CD4-positive, alpha-beta T cell treated with Interleukin-17A for 1 hour (primary cell): Measurements from ENCODE around the gene NUP98.
"Not testable (repeated sequence)": the region's sequence is repeated elsewhere in the genome, so short reads cannot be mapped to it uniquely, and the experiment has no call there.

Source experiments
- DNase-seq: peaks from one replicate; pipeline ENCODE4 v3.0.0-alpha.2; 2020

The NUP98 gene

DNA sequence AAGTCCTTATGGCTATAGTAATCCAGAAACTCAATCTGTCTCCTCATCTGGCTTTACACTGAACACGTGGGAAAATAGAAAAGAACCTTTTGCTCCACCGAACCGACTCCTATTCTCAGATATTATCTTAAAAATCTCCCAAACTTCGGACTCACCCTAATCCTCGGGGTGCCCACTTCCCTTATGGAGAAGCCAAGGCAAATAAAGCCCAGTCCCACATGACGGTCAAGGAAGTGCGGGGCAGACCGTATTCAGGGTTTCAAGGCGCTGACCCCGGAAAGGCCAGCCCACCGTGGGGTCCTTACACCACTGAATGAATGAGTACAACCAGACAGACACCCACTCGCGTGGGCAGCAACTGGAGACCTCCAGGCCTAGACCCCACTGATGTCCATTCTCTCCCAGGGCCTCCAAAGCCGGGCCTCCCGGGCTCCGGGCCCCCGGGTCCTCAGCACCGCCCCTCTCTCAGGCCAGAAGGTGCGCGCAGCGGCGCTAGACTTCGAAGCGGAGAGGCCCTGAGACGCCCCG, 489 bp downstream of the NUP98 start:
- DNase-seq = peak; percentile 26

DNA sequence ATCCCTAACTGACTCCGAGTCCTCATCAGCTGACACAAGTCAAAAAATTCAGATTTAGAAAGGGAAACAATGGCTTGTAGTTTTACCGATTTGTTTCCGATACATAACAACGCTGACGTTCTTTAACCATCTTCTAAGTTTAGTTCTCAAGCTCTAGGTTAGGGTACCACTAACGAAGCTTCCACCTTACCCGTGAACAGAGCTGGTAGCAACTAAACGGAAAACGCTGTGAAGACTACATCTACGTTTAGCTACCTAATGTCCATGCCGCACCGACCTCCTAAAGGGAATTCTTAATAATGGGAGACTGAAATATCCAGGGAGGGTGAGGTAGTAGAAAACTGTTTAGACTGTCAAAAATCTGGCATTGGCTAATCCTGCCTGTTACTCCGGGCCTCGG, 1.0 kb downstream of the NUP98 start:
- DNase-seq = no peak

DNA sequence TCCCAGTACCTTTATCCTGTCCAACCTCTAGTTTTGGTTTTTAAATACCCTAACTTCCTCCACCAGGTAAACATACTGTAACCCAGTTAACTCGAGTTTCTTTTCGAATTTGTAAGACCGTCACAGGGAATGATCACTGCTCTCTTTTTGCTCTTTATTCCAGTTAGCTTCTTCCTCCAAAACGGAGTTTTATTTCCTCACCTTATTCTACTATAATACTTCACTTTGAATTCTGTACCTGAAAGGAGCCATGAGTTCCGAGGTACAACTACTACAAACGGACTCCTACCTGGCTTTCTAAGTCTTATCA, 1.4 kb downstream of the NUP98 start:
- no peak for DNase-seq

DNA sequence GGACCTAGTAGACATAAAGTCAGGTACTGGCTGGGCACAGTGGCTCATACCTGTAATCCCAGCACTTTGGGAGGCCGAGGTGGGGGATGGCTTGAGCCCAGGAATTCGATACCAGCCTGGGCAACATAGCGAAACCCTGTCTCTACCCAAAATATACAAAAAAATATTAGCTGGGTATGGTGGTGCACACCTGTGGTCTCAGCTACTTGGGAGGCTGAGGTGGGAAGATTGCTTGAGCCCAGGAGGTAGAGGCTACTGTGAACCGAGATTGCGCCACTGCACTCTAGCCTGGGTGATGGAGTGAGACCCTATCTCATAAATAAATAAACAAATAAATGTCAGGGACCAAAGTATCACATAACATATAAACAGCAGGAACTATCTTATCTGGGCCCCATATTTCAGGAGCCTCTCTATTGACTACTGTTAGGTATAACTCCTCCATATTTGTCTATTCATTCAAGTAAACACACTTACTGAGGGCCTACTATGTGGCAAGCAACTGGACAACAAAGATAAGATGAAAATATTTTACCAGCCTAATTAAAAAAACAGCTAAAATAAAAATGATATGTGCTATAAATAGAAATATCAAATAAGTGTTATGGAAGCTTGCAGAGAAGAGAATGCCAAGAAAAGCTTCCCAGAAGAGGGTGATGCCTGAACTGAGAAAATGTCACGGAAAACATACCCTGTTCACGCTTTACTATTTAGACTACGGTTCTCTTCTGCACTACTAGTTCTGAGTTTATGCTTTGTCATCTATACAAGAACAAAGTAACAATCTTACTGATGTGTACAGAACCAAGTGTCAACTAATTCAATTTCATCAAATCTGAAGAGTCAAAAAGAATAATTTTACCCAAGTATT, 2.0 kb downstream of the NUP98 start:
- DNase-seq = no peak

DNA sequence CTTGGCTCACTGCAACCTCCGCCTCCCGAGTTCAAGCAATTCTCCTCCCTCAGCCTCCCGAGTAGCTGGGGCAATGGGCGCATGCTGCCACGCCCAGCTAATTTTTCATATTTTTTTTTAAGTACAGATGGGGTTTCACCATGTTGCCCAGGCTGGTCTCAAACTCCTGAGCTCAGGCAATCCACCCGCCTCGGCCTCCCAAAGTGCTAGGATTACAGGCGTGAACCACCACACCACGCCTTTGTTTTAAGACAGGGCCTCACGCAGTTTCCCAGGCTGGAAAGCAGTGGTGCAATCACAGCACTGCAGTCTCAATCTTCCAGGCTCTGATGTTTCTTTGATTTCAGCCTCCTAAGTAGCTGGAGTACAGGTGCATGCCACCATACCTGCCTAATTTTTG, 3.0 kb downstream of the NUP98 start:
- DNase-seq = not testable (repeated sequence)

DNA sequence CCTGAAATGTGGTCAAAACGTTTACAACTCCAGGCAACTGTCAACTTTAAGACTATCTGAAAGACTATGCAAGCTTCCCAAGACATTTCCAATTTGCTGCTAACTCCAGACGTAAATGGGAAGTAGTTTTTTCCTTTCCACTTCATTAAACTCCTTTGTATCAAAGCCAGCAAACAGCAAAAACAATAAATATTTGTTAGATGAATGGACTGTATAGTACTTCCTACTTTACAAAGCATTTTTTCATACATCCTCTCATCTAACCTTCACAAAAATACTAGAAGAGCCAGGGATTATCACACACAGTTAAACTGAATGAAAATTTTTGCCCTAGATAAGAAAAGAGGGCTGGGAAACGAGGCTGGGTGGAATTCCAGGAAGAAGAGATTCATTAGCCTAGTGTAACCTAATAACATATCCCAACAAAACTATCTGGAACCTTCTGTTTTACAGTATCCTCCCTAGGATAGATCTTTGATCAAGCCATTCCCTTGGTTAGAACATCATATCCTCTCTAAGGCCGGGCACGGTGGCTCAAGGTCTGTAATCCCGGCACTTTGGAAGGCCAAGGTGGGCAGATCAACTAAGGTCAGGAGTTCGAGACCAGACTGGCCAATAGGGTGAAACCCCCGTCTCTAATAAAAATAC, 10.4 kb downstream of the NUP98 start:
- no peak for DNase-seq

DNA sequence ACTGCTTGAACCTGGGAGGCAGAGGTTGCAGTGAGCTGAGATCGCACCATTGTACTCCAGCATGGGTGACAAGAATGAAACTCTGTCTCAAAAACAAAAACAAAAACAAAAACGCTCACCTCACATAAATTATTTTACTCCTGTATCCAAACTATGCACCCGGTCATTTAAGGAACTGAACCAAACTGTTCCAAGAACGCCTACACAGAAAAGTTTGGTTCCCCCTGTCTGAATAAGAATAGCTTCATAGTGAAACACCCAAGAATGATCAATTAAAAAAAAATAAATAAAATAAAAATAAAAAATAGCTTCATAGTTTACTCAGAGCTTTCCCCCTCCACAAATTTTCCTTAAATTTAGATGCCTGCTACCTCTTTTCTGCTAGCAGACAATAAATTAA, 13.7 kb downstream of the NUP98 start:
- no peak for DNase-seq

DNA sequence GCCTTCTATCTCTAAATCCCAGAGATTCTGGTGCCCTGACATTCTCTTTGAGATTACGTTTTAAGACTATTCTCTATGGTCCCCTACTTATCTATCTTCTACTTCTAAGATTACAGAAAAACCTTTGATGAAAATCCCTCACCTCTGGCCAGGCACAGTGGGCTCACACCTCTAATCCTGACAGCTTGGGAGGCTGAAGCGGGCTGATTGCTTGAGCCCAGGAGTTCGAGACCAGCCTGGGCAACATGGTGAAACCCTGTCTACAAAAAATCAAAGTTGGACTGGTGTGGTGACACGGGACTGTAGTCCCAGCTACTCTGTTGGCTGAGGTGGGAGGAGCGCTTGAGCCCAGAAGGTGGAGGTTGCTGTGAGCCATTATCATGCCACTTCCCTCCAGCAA, 14.4 kb downstream of the NUP98 start:
- no peak for DNase-seq

DNA sequence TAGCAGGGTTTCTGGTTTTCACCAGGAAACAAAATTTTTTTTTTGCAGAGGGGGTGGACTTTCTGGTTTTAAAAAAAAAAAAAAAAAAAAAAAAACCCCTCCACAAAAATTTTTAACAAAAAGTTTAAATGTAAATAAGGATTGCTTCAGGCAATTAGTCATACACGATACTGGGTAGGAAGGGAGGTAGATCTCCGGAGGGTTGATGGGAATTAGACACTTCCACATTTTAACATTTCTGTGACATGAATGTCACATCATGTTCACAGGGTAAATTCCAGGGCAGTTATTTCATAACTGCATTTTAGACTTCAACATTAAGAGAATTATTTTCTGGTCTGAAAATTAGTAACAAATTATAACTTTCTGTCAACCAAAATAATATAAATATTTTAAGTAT, 15.9 kb downstream of the NUP98 start:
- DNase-seq = no peak

DNA sequence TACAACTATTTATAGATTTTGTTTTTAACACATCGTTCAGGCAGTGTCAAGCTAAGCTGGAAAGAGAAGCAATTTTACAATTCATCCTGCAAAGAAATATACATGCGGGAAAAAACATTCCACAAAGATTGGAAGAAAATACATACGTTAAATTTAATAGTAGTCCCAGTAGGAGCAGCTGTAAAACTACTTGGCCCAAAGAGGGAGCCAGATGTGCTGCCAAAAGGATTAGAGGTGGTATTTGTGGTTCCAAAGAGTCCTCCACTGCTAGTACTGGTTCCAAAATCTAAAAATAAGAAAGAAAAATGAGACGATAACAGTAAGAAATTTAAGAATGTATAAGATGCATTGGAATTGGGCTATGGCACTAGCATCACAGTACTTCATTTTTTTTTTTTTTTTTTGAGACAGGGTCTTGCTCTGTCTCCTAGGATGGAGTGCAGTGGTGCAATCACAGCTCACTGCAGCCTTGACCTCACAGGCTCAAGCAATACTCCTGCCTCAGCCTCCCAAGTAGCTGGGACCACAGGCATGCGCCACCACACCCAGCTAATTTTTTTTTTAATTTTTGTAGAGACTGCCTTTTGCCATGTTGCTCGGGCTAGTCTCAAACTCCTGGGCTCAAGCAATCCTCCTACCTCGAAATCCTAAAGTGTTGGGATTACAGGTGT, 21.5 kb downstream of the NUP98 start:
- DNase-seq = no peak

DNA sequence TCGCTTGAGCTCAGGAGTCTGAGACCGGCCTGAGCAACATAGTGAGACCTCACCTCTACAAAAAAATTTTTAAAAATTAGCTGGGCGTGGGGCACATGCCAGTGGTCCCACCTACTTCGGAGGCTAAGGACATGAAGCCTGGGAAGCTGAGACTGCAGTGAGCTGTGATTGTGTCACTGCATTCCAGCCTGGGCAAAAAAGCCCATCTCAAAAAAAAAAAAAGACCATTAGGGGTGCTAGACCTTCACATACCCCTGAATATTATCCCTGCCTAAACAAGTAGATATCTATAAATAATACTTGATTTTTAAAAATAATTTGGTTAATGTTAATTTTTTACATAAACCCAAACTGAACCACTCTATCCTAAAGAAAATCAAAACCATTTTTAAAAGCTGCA, 24.2 kb downstream of the NUP98 start:
- no peak for DNase-seq

DNA sequence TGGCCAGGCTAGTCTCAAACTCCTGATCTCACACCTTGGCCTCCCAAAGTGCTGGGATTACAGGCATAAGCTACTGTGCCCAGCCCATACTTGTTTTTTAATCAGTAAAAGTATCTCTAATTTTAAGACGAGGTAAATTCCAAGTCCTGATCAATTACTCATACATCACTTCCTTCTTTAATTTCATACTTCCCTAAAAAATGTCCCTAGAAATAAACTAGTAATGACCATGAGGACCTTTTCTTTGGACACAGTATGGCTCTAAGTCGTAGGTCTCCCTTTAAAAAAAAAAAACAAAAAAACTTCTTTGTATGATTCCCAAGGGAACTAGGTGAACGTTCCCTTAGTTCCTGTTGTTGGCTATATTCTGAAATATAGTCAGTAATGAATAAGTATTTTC, 29.8 kb downstream of the NUP98 start:
- no peak for DNase-seq

DNA sequence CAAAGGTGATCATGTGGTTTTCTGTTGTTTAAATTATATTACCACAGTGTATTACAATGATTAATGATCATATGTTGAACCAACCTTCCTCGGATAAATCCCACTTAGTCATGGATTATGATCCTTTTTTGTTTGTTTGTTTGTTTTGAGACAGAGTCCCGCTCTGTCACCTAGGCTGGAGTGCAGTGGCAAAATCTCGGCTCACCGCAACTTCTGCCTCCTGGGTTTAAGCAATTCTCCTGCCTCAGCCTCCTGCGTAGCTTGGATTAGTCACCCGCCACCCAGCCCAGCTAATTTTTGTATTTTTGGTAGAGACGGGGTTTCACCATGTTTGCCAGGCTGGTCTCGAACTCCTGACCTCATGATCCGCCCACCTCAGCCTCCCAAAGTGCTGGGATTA, 30.5 kb downstream of the NUP98 start:
- not testable (repeated sequence) for DNase-seq

DNA sequence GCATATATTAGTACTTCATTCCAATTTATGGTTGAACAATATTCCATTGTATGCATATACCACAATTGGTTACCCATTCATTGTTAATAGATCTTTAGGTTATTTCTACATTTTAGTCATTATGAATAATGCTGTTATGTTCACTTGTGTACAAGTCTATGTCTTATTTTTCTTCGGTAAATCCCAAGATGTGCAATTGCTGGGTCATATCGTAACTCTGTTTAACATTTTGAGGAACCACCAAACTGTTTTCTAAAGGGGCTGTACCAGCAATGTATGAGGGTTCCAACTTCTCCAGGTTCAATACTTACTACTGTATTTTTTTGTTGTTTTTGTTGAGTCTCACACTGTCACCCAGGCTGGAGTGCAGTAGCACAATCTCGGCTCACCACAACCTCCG, 33.1 kb downstream of the NUP98 start:
- DNase-seq = no peak

DNA sequence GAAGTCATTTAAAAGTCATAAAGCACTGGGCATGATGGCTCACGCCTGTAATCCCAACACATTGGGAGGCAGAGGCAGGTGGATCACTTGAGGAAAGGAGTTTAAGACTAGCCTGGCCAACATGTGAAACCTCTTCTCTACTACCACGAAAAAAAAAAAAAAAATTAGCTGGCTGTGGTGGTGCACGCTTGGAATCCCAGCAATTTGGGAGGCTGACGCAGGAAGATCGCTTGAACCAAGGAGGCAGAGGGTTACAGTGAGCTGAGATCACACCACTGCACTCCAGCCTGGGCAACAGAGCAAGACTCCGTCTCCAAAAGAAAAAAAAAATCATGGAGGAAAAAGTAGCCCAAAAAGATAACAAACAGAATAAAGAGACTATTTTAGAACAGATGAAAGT, 42.2 kb downstream of the NUP98 start:
- DNase-seq = no peak

DNA sequence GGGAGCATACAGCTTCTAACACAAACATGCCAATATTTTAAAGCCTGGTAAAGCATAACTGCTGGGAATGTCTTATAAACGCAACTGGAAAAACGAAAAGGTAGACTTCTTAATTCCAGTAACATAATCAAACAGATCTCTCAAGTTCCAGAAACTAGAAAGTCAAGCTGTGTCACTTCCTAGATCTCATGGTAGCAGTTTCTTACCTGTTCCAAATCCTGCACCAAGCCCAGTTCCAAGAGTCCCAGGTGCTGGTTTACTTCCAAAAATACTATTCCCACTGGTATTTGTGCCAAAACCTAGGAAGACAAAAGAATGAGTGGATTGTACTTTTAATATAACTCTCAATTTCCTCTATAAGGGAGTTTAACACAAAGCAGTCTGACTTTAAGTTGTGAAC, 44.2 kb downstream of the NUP98 start:
- no peak for DNase-seq

DNA sequence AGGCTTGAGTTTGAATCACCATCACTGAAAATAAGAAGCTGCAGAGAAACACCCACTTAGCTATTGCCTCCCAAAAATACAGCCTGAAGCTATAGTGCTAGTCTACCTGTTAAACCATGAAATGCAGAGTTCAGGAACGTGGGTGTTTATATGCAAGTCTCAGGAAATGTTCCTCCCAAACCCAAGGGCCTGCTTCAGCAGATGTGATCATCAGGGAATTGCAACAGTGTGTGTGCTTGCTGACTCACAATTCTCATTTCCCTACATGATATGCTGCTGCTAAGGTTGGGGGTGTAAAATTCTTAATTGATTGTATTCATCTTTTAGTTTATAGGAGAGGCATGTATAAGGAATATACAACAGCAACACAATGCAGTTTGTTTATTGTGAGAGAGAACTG, 49.6 kb downstream of the NUP98 start:
- DNase-seq = no peak

DNA sequence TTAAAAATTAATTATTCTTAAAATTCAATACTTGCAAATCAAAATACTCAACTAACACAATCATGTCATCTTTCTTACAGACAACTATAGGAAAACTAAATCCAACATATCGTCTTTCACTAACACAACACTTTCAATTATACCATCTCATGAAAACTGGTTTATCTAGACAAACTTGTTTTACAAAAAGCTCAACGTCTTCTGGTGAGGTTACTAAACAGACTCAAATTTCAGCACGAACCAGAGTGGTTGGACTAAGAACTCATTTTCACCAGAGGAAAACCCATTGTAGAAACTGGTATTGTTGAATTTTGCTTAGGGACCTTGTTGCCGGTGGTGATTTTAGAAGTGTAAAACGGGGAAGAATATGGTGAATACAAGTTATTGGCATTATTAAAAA, 52.2 kb downstream of the NUP98 start:
- DNase-seq = no peak

DNA sequence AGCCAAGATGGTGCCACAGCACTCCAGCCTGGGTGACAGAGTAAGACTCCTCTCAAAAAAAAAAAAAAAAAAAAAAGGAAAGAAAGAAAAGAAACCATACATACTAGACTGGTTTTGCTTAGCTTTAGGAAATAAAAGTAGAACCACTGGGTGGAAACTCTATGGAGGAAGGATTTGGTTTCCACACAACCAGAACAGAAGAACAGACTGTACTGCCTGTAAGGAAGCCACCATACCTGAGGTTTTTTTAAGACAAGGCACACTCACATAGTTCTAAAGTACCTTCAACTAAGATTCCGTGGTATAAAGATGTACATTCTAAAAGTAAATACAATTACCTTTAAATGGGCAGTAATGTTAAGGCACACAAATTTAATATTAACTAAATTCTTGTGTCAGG, 58.6 kb downstream of the NUP98 start:
- no peak for DNase-seq

DNA sequence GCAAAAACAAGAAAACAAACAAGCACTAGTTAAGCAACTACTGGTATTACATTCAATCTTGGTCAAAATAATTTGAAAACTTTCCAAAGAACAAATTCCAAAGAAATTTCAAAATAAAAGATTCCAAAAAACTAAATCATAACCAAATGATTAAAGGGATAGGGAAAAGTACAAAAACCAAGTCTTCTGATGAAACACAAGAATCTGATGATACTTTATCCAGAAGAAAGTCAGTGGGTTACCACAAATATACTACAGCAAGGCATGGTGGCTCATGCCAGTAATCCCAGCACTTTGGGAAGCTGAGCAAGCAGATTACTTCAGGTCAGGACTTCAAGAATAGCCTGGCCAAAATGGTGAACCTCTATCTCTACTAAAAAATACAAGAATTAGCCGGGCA, 59.1 kb downstream of the NUP98 start:
- no peak for DNase-seq

DNA sequence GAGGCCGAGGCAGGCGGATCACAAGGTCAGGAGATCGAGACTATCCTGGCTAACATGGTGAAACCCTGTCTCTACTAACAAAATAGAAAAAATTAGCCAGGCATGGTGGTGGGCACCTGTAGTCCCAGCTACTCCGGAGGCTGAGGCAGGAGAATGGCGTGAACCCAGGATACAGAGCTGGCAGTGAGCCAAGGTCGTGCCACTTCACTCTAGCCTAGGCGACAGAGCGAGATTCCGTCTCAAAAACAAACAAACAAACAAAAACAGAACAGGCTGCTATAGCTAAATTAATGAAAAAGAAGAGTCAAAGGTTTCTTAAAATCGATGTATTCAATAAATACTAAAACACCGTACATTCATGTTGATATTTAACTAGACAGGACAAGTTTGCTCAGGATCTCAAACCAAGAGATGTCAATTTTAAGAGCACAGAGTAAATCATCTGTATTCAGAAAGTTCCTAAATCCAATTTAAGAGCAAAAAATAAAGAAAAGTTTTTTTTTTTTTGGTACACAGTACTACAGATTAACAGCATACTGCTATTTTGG, 59.9 kb downstream of the NUP98 start:
- DNase-seq = no peak

DNA sequence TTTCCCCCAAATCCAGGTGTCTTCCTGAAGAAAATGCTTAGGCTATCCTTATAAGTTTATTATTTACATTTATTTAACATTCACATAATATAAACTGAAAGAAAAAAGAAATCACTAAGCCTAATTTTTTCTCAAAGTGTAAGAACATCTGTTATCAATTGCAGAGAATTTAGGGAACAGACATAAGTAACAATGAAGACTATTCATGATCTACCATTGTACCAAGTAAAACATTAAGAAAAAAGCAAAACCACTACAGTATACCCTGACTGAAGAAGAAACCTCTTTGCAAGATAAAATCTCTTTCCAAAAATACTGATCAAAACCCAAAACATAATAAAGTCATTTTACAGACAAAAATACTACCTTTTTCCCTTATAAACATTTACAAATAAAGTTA, 60.5 kb downstream of the NUP98 start:
- DNase-seq = no peak

DNA sequence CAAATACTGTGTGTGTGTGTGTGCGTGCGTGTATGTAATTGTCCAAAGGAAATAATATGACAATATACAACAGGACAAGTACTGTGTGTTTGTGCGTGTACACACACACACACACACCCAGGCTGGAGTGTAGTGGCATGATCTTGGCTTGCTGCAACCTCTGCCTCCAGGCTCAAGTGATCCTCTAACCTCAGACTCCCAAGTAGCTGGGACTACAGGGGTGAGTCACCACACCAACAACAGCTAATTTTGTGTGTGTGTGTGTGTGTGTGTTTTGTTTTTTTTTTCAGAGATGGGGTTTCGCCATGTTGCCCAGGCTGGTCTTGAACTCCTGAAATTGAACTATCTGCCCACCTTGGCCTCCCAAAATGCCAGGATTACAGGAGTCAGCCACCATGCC, 61.5 kb downstream of the NUP98 start:
- no peak for DNase-seq
